ENCODE results near the gene BEND6.
A peak's percentile ranks its signal among the peaks of the same experiment; 100 is the strongest.

BEND6 gene, protein sequence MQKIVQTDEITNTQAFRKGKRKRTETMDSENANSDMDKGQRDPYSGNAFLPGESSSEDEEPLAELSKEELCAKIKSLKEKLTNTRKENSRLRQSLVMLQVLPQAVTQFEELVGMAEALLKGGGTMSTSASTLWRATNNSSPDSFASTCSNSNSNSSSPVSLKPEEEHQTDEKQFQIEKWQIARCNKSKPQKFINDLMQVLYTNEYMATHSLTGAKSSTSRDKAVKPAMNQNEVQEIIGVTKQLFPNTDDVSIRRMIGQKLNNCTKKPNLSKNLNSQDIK

DNA sequence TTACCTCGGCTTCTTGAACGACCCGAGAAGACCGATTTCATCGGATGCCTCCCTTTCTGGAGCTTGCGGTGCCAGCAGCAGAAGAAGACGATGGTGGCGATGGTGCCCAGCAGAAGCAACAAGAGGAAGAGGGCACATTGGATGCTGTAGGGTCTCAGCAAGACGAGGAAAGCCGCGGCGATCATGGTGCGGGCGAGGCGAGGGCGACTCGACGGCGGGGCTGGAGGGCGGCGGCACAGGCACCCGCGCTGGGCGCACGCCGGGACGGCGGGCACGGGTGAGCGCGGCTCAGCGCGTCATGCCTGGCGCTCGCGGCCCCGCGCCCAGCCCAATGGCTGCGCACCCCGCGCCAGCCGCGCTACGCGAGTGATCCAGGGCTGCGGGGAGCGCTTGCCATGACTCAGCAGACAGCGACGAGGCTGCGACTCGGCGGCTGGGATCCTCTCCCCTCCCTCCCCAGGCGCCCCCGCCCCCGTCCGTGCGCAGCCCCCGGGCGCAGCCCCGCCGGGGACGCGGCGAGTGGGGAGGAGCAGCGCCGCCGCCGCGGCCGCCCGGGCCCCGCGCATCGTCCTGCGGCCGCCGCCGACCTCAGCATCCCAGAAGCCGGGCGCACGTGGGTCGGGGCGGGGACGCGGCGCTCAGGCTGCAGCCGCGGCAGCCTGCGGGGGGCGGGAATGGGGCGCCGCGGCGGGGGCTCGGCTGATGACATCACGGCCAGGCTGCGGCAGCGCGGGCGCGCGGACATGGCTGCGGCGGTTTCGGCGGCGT lies at the start of gene BEND6:
BEND6 (plus strand) TSS at position 705 of the 768 bp plus-strand sequence. CDS start 26,704 bp downstream, outside the sequence.
- Mint-ChIP-seq H3K4me3 (peak within 1 kb of the TSS; percentile 85), H3K9me3 (no peaks in the 10 kb centered on the region), H3K27ac (peak within 1 kb of the TSS; percentile 79), H3K36me3 (ENCODE audit: low read depth) (no peaks in the 10 kb centered on the region), H3K27me3 (peaks cover 70% of the 10 kb centered on the region), H3K4me1 (peaks cover 17% of the 10 kb centered on the region)
- DNase-seq, result peak; percentile 35
- peak; percentile 42 for ATAC-seq

DNA sequence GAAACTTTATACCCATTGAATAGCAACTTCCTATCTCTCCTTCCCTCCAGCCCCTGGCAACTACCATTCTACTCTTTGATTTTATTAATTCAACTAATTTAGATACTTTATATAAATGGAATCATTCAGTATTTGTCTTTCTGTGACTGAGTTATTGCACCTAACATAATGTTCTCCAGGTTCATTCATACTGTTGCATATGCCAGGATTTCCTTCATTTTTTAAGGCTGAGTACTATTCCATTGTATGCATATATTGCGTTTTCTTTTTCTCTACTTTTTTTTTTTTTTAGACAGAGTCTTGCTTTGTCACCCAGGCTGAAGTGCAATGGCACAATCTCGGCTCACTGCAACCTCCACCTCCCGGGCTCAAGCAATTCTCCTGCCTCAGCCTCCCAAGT lies 49.5 kb upstream of the BEND6 start:
- DNase-seq (no peak), ATAC-seq (no peak)
- no peak overlapping the region for H3K27ac Mint-ChIP-seq
- no peak overlapping the region for H3K4me3 Mint-ChIP-seq
- no peaks in the 10 kb centered on the region for H3K9me3 Mint-ChIP-seq
- peaks cover 10% of the 10 kb centered on the region for H3K27me3 Mint-ChIP-seq
- no peaks in the 10 kb centered on the region for H3K4me1 Mint-ChIP-seq
- no peaks in the 10 kb centered on the region for H3K36me3 Mint-ChIP-seq (ENCODE audit: low read depth)

DNA sequence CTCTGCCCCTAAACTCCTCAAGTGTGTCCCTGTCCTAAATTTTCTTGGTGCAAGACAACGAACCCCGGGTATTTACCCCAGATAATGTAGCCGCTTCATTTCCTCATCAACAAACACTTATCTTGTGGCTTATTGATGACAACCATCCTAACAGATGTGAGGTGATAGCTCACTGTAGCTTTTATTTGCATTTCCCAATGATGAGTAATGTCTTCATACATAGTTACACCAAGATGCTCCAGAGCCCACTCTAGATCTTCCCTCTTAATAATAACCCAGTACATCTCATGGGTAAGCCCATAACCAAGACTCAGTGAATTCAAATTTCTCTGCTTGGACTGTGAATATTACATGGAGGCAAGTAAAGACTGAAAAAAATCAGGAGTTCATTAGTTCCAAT lies 48.2 kb upstream of the BEND6 start:
- ATAC-seq, result no peak
- DNase-seq, result no peak
- Mint-ChIP-seq H3K4me1 (no peaks in the 10 kb centered on the region), H3K27me3 (peaks cover 7% of the 10 kb centered on the region), H3K27ac (no peak overlapping the region), H3K36me3 (ENCODE audit: low read depth) (no peaks in the 10 kb centered on the region), H3K4me3 (no peak overlapping the region), H3K9me3 (no peaks in the 10 kb centered on the region)

DNA sequence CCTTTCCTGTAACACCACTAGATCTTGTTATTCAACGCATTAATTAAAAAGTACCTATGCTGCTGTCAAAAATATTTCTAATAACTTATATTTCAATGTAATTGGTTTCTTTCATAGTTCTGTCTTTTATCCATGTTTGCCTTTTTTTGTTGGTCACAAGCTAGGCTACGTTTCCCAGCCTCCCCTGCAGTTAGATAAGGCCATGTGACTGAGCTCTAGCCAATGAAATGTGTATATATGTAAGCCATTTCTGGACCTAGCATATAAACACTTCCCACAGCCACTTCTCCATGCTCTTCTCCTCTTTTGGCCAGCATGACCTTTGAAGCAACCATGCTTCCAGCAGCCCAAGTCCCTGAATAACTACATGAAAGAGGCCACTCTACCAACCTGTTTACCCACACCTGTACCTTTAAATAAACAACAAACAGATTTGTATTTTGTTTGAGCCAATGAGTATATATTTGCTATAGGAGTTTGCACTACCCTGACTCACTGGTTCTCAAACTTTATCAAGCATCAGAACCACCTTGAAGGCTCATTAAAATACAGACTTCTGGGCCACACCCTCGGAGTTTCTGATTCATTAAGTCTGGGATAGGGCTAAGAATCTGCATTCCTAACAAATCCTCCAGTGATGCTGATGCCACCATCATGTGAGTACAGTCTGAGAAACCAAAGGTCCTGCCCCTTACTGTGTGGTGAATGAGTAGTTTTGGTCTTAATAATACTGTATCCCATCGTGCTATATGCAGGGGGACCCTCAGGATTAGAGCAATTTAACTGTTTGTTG lies 45.6 kb upstream of the BEND6 start:
- no peaks in the 10 kb centered on the region for H3K9me3 Mint-ChIP-seq
- ATAC-seq (no peak), DNase-seq (no peak)
- H3K36me3 Mint-ChIP-seq (ENCODE audit: low read depth), result no peaks in the 10 kb centered on the region
- H3K27ac Mint-ChIP-seq, result no peak overlapping the region
- H3K4me1 Mint-ChIP-seq, result no peaks in the 10 kb centered on the region
- peaks cover 5% of the 10 kb centered on the region for H3K27me3 Mint-ChIP-seq
- no peak overlapping the region for H3K4me3 Mint-ChIP-seq

DNA sequence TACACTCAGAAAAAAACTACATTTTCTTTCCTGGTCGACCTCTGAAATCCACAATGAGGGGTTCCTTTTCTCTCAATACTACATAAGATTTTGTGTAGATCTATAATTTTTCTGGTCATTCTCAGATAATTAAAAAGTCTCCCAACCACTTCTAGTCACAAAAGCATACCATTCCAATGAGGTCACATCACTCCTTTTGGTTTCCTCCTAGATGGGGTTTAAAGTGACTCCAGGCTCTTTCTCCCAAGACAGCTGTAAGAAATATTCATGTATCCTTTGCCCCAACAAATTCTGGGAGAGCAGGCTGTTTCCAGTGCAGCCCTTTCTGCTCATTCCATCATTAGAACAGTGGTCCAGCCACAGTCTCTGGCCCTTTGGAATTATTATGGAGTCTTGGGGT lies 43.1 kb upstream of the BEND6 start:
- no peak overlapping the region for H3K27ac Mint-ChIP-seq
- H3K27me3 Mint-ChIP-seq, result no peaks in the 10 kb centered on the region
- ATAC-seq (no peak), DNase-seq (no peak)
- H3K4me1 Mint-ChIP-seq, result no peaks in the 10 kb centered on the region
- H3K9me3 Mint-ChIP-seq, result no peaks in the 10 kb centered on the region
- H3K4me3 Mint-ChIP-seq, result no peak overlapping the region
- H3K36me3 Mint-ChIP-seq (ENCODE audit: low read depth), result no peaks in the 10 kb centered on the region

DNA sequence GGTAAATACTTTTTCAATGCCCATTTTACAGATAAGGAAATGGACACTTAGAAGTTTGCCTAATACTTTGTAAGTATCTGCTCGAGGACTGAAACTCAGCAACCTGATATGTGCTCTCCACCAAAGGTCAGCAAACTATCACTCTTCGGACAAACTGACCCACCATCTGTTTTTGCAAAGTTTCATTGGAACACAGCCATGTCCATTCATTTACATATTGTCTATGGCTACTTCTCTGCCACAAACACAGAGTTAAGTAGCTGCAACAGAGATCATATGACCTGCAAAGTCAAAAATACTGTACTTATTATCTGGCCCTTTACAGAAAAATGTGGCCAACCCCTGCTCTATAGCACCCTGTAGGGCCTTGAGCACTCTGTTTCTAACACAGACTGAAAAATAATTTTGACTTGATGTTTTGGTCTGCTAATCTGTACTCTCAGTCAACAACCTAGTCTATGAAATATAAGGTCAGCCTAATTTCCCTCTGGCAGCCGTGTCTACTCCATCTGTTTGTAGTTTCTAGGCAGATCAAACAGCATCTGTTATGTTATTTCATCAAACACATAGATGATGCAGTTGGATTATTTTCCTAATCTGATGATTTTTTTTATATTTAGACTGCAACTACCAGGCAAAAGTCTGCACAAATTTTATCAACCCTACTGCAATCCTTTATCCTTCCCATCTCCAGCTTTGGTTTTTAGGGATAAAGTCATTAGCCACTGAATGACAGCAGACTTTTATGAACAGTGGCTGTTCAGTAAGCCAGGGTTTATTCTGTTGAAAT lies 41.4 kb upstream of the BEND6 start:
- ATAC-seq (no peak), DNase-seq (no peak)
- Mint-ChIP-seq H3K27me3 (no peaks in the 10 kb centered on the region), H3K4me1 (no peaks in the 10 kb centered on the region), H3K4me3 (no peak overlapping the region), H3K9me3 (no peaks in the 10 kb centered on the region), H3K27ac (no peak overlapping the region), H3K36me3 (ENCODE audit: low read depth) (no peaks in the 10 kb centered on the region)

DNA sequence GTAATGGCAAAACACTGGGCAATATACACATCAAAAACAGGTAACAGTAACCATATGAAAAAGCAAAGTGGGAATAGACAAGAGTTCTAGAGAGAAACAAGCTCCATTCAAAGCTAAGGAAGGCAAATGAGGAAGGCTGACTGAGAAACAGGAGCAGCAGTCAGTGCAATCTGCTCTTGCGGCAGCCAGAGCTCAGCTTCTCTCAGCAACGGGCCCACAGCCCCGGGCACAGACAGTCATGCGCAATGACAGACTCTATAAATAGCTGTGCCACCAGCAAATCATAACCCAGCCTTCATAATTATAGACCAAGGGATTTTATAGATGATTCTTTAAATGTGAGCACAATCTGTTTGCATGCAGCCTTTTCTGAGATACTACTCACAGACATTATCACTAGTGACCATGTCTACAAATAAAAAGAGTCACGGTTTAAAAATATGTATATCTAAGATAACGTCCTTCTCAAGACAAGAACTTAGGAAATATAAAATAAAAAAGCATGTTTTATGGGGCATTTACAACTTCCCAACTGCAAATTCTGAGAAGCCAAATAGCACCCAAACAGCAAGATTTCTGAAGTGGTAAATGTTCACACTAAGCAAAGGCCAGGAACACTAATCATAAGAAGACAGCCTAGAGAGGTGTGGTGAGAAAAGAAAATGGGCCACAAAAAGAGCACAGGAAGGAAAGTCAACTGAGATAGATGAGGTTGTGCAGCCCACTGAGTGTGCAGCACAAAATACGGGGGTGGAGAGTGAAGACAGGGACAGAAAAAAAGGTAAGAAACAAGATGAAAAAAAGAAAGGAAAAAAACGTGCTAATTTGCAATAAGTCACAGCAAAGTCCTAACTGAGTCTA lies 39.9 kb upstream of the BEND6 start:
- no peak overlapping the region for H3K4me3 Mint-ChIP-seq
- H3K36me3 Mint-ChIP-seq (ENCODE audit: low read depth), result no peaks in the 10 kb centered on the region
- H3K27me3 Mint-ChIP-seq, result peaks cover 2% of the 10 kb centered on the region
- no peak overlapping the region for H3K27ac Mint-ChIP-seq
- DNase-seq (no peak), ATAC-seq (no peak)
- H3K4me1 Mint-ChIP-seq, result no peaks in the 10 kb centered on the region
- H3K9me3 Mint-ChIP-seq, result no peaks in the 10 kb centered on the region

DNA sequence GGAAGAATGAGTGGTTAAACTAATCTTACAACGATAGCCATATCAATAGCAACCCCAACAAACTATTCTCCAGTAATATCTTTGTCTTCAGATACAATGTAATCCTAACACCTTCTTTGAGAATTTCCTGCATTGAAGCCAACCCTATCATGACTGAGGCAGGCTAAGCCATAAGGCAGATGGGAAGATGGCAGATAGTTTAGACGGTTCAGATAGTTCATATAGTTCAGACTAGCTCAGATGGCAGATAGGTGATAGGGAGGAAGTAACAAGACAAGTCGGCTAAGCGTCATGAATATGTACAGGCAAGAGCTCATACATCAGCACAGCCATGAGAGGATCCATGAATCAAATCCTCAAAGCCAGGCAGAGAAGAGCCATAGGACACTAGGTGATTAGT lies 39.1 kb upstream of the BEND6 start:
- ATAC-seq (no peak), DNase-seq (no peak)
- Mint-ChIP-seq H3K27ac (no peak overlapping the region), H3K4me3 (no peak overlapping the region), H3K4me1 (no peaks in the 10 kb centered on the region), H3K27me3 (peaks cover 8% of the 10 kb centered on the region), H3K36me3 (ENCODE audit: low read depth) (no peaks in the 10 kb centered on the region), H3K9me3 (no peaks in the 10 kb centered on the region)

DNA sequence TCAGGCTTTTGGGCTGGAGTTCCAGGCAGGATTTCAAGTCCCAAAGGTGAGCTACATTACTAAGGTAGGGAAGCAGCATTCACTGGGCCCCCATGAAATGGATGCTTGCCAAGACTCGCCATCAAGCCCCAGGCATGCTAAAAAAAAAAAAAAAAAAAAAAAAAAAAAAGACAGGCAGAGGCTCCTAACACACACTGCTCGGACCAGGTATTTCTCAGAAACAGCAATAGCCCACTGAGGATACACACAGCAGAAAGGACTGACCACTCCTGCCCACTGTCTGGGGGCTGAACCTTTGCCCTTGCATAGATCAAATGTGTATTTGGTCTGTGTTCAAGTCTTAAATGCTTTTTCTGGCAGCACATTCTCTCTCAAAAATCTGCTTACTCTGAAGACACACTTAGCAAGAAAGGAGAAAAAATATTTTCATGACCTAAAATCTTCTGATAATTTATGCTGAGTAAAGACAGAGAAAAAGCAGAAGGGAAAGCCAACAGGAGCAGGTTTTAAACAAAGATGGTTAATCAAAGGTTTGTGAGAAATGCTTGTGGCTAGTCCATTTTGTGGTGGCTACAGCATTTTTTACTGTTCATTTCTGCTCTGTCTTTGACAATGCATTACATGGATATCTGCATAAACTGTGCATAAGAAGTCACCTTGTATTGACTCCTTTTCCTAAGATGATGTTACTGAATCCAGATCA lies 37.9 kb upstream of the BEND6 start:
- ATAC-seq (no peak), DNase-seq (no peak)
- Mint-ChIP-seq H3K4me3 (no peak overlapping the region), H3K9me3 (no peaks in the 10 kb centered on the region), H3K27me3 (peaks cover 8% of the 10 kb centered on the region), H3K27ac (no peak overlapping the region), H3K4me1 (no peaks in the 10 kb centered on the region), H3K36me3 (ENCODE audit: low read depth) (no peaks in the 10 kb centered on the region)

DNA sequence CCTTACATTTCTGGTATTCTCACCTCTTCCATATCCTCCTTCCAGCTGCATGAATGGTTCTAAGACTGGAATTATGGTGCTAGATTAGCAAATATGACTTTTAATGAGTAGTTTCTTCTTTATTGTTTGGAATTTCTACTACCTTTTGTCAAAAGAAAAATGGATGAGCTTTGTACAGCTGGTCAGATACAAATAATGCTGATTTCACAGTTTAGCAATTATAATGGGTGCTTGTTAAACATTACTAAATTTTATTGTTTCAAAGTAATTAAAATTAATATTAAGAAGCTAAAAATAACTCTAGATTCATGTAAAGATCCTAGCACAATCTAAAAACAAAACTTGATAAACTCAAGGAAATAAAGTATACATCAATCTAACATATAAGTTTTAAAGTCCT lies 32.3 kb upstream of the BEND6 start:
- no peak for DNase-seq
- Mint-ChIP-seq H3K27ac (no peak overlapping the region), H3K36me3 (ENCODE audit: low read depth) (no peaks in the 10 kb centered on the region), H3K9me3 (no peaks in the 10 kb centered on the region), H3K4me3 (no peak overlapping the region), H3K27me3 (peaks cover 22% of the 10 kb centered on the region), H3K4me1 (no peaks in the 10 kb centered on the region)
- no peak for ATAC-seq

DNA sequence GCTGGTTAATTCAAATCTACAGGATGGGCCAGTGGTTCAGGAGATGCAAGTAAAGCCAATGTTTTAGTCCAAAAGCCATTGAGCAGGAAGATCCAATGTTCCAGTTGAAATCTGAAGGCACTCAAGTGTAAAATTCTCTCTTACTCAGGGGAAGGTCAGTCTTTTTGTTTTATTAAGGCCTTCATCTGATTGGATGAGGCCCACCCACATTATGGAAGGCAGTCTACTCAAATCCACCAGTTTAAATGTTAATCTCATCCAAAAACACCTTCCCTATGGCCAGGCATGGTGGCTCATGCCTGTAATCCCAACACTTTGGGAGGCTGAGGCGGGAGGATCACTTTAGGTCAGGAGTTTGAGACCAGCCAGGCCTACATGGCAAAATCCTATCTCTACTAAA lies 31.3 kb upstream of the BEND6 start:
- no peak for ATAC-seq
- H3K27ac Mint-ChIP-seq, result no peak overlapping the region
- H3K4me3 Mint-ChIP-seq, result no peak overlapping the region
- no peak for DNase-seq
- no peaks in the 10 kb centered on the region for H3K36me3 Mint-ChIP-seq (ENCODE audit: low read depth)
- no peaks in the 10 kb centered on the region for H3K9me3 Mint-ChIP-seq
- H3K27me3 Mint-ChIP-seq, result peaks cover 22% of the 10 kb centered on the region
- H3K4me1 Mint-ChIP-seq, result no peaks in the 10 kb centered on the region

DNA sequence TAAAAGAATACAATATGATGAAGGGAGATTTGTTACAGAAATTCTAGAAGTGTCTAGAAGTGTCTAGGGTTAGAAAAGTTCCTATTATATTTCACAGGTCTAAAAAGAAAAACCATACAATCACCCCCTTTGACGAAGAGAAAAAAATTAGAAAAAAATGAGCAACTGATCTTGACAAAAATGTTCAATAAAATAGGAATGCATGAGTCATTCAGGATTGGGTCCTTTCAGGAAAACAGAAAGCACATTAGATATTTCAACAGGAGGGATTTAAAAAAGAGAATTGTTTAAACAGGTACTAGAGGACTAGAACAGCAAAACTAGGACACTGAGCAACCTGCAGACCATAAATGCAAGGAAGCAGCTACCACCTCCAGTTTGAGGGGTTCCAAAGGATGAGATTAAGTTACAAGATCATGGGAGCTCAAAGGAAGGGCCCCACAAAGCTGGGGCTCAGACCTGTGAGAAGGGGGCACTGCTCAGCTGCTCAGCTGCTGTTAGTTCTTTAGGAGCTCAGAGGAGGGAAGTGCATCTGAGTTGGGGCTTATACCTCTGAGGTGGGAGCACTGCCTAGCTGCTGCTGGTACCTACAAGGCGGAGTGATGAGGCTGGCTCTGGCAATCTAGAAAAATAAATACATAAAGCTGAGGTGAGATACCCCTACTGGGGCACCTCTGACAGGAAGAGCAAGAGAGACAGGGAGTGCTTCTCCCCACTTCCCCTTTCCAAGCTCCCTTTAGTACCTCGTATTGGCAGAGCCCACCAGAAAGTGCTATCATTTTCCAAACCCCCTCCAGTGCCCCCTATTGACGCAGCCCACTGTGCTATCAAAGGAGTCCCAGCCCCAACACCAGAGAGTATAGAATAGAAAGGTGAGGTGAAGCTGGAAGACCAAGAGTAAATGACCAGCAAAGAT lies 27.1 kb upstream of the BEND6 start:
- Mint-ChIP-seq H3K27me3 (peaks cover 15% of the 10 kb centered on the region), H3K9me3 (no peaks in the 10 kb centered on the region), H3K4me1 (no peaks in the 10 kb centered on the region), H3K4me3 (no peak overlapping the region), H3K27ac (no peak overlapping the region), H3K36me3 (ENCODE audit: low read depth) (no peaks in the 10 kb centered on the region)
- DNase-seq, result no peak
- ATAC-seq, result no peak
